ENCODE results near the gene FN1.
"Not testable (repeated sequence)": the region's sequence is repeated elsewhere in the genome, so short reads cannot be mapped to it uniquely, and the experiment has no call there.

Gene FN1

GRCh38 chr2:215423928-215424540, 11.8 kb downstream of the FN1 start:
- H3K4me3 ChIP-seq (ENCODE audit: low read depth, low read length), result no peak overlapping the region

- no peak overlapping the region for H3K4me3 ChIP-seq (ENCODE audit: low read depth, low read length)
Observed at GRCh38 chr2:215423234-215423633, 12.6 kb downstream of the FN1 start.

GRCh38 chr2:215422676-215423075, 13.2 kb downstream of the FN1 start:
- H3K4me3 ChIP-seq (ENCODE audit: low read depth, low read length), result no peak overlapping the region

GRCh38 chr2:215421859-215422461, 13.9 kb downstream of the FN1 start:
- no peak overlapping the region for H3K4me3 ChIP-seq (ENCODE audit: low read depth, low read length)

GRCh38 chr2:215420471-215420935, 15.4 kb downstream of the FN1 start:
- no peak overlapping the region for H3K4me3 ChIP-seq (ENCODE audit: low read depth, low read length)

- H3K4me3 ChIP-seq (ENCODE audit: low read depth, low read length), result no peak overlapping the region
Observed at GRCh38 chr2:215419769-215420470, 15.9 kb downstream of the FN1 start.

- H3K4me3 ChIP-seq (ENCODE audit: low read depth, low read length), result no peak overlapping the region
Observed at GRCh38 chr2:215419113-215419512, 16.8 kb downstream of the FN1 start.

- no peak overlapping the region for H3K4me3 ChIP-seq (ENCODE audit: low read depth, low read length)
Observed at GRCh38 chr2:215418064-215418963, 17.6 kb downstream of the FN1 start.

DNA sequence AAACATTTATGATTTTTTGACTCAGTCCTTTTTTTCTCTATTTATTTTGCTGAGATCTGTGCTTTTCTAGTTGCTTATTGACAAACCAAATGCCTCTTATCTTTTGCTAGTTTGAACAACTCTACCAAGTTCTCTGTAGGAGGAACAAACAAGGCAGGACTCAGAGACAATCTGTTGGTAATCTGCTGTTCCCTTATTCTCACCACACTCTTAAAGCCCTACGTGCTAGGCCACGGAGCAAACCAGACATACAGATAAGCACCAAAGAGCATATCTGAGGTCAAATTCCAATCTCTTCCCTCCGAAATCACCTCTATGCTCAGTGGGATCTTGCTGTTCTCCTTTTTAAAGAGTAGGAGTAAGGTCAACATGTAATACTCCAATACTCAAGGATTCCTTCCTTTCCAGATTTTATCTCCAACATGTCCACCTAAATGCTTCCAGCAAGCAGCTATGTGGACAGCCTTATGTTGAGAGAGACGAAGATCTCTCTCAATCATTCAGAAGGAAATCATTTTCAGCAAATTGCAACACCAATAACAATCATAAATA, 18.4 kb downstream of the FN1 start:
- H3K4me3 ChIP-seq (ENCODE audit: low read depth, low read length), result no peak overlapping the region

- no peak overlapping the region for H3K4me3 ChIP-seq (ENCODE audit: low read depth, low read length)
Observed at GRCh38 chr2:215416656-215417055, 19.2 kb downstream of the FN1 start.

DNA sequence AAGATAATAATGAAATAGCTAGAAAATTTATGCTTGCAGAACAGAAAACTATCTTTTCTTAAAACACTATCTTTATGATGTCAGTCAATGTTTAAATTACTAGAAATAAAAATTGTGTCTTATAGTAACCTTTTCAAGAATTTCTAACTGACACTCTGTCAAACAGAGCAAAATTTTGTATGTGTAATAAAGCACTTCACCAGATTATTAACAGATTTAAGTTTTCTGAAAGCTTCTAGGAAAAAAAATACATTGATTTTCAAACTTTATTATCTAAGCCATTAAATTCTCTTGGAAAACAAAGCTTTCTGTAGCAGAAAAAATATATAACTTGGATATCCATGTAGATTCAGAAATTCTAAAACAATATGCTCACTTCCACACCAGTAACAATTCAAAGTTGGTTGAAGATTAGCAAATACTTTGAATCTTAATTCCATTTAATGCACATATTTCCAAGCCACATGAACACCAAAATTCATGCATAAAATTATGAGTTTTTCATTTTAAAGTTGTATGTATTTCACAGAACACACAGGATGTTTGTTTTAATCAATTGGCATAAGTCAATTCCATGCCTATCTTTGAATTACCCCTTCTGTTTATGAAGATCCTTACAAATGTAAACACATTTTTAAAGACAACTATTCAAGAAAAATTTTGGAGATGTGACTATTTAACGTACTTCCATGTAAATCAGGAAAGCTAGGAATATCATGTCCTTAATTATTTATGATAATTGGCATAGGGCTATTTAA, 19.9 kb downstream of the FN1 start:
- H3K4me3 ChIP-seq (ENCODE audit: low read depth, low read length), result no peak overlapping the region

- H3K4me3 ChIP-seq (ENCODE audit: low read depth, low read length), result no peak overlapping the region
Observed at GRCh38 chr2:215415218-215415617, 20.6 kb downstream of the FN1 start.

DNA sequence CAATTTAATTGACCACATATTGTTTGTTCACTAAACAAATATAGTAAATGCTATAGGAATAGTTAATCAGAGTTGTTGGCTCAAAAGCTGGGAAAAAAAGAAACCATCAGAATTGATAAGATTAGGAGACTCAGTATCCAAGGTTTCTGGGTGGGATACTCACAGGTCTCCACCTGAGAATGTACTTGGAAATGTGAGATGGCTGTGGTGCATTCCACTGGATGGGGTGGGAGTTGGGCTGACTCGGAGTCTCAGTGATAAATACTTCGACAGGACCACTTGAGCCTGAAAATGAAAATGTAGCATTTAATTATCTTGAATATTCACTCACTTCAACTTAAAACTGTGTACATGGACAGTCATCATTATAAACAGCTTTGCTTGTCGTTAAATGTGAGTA, 21.2 kb downstream of the FN1 start:
- H3K4me3 ChIP-seq (ENCODE audit: low read depth, low read length), result no peak overlapping the region

GRCh38 chr2:215413974-215414373, 21.9 kb downstream of the FN1 start:
- H3K4me3 ChIP-seq (ENCODE audit: low read depth, low read length), result no peak overlapping the region

- no peak overlapping the region for H3K4me3 ChIP-seq (ENCODE audit: low read depth, low read length)
Observed at GRCh38 chr2:215413484-215413777, 22.4 kb downstream of the FN1 start.

- no peak overlapping the region for H3K4me3 ChIP-seq (ENCODE audit: low read depth, low read length)
Observed at GRCh38 chr2:215411941-215412743, 23.7 kb downstream of the FN1 start.

DNA sequence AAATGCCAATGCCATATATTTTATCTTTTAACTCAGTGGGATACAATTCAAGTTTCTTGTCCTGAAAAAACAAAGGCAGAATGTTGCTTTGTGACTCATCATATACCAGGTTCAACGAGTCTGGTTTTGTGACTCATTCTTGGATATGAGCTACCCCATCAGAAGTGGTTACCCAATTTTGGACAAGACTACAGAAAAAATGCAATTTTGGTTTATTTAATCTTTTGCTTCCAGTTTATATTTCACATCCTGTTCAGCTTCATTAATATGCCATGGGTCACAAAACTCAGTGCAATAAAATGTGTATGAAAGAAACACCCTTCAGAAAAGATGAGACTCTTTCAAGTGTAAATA, 25.0 kb downstream of the FN1 start:
- no peak overlapping the region for H3K4me3 ChIP-seq (ENCODE audit: low read depth, low read length)

DNA sequence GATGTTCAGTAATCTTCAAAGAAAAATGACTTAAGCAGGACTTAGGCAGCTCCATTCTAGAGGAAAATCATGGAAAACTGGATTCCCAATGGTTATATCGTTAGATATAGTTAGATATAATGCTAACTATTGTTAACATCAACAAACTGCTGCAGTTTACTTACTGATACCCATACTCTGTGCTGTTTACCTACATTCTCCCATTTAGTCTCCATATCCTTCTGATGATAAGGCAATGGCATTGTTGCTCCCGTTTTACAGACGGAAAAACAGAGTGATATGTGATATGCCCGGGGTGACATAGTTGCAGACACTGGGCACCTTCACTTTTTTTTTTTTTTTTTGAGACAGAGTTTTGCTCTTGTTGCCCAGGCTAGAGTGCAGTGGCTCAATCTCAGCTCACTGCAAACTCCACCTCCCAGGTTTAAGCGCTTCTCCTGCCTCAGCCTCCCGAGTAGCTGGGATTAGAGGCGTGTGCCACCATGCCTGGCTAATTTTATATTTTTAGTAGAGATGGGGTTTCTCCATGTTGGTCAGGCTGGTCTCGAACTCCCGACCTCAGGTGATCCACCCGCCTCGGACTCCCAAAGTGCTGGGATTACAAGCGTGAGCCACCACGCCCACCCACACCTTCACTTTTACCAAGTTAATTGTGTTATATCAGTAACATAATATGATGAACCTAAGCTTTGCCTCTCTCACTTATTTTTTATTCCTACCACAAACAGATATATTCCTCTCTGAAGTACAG, 25.5 kb downstream of the FN1 start:
- H3K4me3 ChIP-seq (ENCODE audit: low read depth, low read length), result not testable (repeated sequence)

Data from iPS-11a (cell line).